ENCODE measurements around the gene C14orf180.
"Not testable (repeated sequence)": the region's sequence is repeated elsewhere in the genome, so short reads cannot be mapped to it uniquely, and the experiment has no call there.

C14orf180 gene

DNA sequence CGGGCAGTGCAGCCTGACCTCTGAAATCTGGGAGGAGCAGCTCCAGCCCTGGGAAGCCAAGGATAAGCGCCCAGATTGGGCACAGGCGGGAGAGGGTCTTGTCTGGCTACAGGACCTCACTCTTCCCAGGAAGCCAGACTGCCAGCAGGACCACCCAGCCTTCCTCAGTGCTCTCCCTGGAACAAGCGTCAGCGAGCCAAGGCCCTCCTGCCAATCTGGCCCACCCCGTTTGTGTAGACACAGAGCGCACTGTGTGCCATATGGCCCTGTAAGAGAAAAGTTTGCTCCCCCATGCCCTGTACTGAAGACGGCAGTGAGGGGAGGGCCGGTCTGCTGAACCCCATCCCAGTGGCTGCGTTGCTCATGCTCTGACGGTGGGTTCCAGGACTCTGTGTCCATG, 1.2 kb upstream of the C14orf180 start:
- DNase-seq (ENCODE audit: low read depth), result no peak

DNA sequence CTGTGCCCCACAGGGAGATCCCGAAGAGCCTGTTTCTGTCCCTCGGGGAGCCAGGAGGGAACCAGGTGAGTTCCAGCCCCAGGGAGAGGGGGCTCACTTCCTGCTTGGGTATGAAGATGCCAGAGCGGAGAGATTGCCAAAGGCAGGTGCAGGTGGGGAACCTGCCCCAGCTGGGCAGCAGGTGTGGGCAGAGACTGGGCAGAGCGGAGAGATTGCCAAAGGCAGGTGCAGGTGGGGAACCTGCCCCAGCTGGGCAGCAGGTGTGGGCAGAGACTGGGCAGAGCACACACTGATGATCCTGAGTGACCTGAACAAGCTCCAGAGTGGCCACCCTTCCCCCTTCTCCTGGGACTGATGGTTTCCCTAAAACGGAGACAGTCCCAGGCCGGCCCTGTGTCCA, 375 bp downstream of the C14orf180 start:
- not testable (repeated sequence) for DNase-seq (ENCODE audit: low read depth)

DNA sequence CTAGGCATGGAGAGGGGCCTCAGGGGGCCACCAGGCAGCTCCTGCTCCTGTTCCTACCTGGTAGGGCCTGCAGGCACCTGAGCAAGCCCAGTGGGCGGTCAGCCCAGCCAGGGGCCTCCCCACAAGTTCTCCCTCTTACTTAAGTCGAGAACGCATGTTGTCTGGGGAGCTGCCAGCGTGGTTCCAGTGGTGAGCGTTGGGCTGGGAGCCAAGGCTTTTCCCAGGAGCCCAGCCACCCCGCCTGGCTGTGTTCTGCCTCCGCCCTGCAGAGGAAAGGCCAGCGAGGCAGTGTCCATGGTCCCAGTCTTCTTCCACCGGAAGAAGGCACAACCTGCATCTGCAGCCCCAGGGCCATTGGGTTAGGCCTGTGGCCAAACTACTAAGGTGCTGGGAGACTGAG, 1.4 kb downstream of the C14orf180 start:
- DNase-seq (ENCODE audit: low read depth), result no peak

DNA sequence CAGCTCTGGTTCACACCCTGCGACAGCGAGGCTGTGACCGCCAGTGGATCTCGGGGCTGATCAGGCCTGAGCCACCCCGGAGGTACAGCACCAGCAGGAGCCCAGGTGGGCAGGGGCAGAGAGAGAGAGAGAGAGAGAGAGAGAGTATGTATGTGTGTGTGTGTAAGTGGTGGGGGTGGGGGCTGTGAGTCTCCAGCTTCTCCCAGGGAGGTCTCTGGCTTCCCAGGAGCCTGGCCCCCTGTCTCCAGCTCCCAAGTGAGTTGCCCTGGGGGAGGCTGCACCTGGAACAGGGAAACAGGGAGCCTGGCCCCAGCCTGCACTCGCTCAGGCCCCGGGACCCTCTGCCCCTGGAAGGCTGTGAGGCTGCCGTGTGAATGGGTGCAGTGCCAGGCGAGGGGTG, 2.0 kb downstream of the C14orf180 start:
- DNase-seq (ENCODE audit: low read depth), result no peak

DNA sequence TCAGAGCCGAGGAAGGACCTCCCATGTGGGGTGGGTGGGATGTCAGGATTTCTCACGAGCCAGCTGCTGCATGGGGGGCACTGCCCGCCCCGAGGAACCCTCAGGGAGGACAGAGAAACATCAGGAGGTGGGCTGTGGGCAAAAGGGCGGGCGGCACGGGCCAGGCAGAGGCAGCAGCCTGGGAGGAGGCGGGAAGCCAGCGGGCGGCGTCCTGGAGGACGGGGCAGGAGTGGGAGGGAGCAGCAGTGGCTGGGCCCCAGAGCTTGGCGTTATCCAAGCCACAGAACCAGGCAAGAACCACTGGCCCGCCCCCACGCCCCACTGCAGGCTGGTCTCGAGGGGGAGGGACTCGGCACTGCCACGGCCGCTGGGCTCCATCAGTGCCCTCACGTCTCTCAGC, 2.4 kb downstream of the C14orf180 start:
- no peak for DNase-seq (ENCODE audit: low read depth)

DNA sequence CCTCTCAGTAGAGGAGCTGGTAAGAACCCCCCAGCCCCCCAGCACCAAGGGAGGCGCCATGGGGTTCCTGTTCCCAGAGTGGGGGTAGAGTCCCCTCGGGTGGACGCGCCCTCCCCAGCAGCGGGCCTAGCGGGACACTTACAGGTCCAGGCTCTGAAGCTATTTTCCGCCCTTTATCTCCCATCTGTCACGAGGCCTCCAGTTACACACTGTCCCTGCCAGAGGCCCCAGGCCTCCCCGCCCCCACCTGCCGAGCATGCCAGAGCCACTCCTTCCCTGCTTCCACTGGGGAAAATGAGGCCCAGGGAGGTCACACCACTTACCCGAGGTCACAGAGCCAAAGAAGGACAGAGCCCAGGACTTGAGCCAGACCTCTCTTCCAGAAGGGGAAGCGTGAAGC, 3.1 kb downstream of the C14orf180 start:
- no peak for DNase-seq (ENCODE audit: low read depth)

DNA sequence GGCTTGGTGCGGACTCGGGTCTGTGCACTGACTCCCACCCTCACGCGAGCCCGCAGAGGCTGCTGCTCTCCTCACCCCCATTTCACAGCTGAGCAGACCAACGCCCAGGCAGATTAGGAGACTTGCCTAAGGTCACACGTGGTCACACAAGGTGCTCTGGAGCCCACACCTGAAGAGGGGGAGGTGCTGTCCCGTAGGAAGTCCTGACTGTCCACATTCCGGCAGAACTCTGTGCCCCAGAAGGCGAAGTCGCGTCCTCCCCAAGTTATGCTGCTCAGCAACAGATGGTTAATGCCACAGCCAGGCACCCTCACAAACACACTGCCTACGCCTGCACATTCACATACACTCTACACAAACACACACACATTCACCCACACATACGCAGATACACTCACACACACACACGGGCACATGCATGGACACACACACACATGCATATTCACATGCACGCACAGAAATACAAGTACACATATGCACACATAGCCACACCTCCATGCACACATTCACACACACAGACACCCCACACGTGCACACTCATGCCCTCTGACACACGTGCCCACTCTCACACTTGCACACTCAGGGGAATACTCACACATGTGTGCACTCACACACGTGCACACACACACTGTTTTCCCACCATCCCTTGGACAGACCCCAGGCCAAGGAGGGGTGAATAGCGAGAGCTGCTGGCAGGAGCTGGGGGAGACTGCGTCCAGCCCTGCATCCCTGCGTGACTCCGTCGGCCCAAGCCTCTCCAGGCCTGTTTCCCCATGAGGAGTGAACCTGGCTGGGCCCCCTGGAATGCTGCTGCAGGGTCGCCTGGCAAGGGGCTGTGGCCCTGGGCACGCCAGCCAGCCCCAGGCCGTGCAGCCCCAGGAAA, 4.1 kb downstream of the C14orf180 start:
- DNase-seq (ENCODE audit: low read depth), result no peak

DNA sequence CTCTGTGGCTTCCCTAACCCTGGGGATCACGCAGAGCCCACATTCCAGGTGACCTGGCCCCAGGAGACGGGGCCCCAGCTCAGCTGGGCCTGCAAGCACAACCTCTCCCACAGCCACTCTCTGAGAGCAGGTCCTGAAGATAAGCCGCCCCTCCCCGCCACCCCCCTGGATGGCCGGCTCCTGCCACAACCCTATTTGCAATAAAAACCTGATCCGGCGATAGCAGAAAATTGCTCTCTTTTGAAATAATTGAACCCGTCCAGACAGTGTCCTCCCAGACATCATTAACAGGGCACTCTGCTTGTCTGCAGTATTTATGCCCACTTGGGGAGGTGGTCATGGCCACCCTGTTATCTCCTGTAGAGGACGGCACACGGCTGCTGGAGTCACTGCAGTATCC, 5.0 kb downstream of the C14orf180 start:
- no peak for DNase-seq (ENCODE audit: low read depth)

DNA sequence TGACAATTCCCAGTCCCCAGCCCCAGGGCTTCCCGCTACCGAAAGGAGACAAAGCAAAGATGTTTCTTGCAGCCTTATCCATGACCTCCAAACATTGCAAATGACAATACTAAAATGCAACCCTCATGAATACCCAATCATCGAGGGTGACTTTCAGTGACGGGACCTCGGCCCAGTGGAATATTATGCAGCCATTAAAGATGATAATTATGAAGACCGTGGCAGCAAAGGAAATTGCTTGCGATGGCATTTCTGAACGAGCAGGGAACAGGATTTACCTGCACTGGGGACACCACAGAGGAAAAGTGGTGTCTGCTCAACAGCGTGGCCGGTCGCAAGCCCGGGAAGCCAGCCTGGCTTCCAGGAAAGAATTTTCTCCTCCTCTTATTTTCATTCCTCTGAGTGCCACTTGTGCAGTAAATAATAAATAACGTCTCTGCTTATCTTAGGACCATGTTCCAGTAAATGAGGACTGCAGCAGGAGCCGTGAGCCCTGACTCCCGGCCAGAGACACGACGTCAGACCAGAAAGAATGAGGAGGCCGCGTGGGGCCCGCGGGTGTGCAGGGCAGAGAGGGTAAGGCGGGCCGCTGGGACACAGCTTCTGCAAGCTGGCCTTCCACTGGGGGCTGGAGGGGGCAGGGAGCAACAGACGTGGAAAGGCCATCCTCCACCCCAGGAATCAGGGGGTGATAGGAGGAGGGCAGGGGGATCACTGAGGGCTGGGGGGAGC, 6.6 kb downstream of the C14orf180 start:
- DNase-seq (ENCODE audit: low read depth), result no peak

DNA sequence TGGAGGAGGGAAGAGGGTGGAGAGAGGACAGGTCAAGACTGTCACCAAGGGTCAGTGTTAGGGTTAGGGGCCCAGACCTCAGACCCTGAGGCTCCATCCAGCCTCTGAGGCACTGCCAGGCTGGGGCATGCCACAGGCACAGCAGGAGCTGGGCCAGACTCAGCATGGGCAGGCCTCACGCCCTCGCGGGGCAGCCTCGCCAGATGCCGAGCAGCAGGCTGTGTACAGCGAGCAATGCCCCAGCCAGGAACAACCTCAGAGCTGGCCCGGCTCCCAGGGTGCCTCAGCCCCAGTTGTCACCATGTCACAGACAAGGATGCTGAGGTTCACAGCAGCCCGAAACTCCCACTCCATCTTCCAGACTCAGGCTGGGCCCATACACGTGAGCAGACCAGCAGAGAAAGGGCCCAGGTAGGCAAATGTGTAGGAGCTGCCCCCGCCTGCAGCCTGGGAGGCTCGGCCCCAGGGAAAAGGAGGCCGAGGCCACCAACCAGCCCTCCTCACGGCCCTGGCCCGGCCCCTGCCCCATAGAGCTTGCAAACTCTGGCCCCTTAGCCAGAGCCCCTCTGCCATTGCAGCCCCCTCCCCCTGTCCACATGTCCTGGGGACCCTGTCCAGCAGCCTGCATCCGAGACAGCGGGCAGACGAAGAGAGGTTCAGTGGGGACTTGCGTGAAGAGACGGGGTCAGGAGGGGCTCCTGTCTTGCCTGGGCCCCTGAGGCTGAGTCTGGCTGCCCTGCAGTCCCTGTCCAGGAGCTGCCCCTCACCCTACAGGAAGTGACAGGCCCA, 7.5 kb downstream of the C14orf180 start:
- DNase-seq (ENCODE audit: low read depth), result no peak

DNA sequence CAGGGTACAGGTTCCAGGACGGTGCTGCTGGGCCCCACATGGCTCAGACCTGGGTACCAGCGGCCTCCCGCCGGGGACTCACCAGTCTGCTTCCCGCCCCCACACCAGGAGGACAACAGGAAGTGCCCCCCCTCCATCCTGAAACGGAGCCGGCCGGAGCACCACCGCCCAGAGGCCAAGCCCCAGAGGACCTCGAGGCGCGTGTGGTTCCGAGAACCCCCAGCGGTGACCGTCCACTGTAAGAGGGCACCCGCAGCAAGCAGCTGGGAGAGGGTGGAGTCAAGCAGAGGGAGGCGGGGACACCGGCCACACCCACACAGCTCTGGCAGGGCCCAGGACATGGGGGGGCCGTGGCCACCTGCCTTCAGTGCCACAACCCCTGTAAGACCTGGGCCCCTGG, 8.1 kb downstream of the C14orf180 start:
- no peak for DNase-seq (ENCODE audit: low read depth)

DNA sequence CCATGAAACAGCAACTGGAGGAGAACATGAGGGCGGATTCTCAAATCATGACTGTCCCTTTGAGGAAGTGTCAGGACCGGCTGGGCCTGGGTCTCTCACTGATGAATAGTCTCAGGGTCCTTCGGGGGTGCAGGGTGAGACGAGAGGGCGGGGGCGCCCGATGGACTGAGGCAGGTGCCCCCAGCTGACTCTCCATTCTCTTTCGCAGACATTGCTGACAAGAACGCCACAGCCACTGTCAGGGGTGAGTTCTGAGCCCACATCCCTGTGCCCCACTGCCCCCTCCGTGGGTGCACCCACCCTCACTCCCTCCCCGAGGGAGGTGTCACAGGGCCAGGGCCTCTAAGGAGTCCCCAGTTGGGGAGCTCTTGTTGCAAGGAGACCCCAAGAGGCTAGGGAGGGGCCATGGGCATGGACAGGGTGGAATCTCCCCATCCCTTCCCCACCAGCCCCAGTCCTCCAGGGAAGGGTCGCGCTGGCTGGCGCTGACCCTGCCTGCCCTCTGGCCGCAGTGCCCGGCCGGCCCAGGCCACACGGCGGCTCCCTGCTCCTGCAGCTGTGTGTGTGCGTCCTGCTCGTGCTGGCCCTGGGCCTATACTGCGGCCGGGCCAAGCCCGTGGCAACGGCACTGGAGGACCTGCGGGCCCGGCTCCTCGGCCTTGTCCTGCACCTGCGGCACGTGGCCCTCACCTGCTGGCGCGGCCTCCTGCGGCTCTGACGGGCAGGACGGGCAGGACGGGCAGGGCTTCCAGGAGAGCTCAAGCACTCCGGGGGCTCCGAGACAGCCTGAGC, 8.7 kb downstream of the C14orf180 start:
- DNase-seq (ENCODE audit: low read depth), result no peak

DNA sequence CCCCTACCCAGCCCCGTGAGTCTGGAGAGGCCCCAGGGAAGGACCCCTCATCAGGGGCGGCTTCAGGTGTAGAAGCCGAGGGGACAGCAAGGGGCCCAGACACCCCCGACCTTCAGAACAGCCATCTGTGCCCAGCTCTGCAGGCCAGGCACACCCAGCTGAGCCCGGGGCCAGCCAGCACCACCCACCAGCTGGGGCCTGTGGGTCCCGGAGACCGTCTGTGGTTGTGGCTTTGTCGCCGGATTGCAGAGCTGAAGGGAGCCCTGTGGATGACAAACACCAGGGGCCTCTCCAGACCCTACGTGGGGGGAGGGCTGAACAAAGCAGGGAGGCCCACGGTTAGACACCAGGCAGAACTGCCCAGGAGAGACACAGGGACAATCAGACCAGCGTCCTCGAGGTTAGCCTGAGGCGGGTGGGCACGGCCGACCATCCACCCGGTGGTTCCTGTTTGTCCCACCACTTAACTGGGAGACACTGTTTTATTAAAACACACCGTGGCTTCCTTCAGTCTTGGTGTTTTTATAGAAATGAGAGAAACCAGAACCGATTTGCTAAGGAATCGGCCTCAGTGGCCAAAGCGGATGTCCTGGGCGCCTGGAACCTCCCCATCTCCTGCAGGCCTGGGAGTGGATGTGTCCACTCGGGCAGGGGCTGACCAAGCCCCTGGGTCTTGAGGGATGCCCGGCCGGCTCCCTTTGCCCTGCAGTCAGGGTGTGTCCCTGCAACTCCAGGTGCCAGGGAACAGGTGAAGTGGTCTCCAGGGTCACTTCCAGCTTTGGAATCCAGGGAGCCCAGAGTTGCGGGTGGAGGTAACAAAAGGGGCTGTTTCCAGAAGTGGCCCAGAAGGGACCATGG, 10.0 kb downstream of the C14orf180 start:
- no peak for DNase-seq (ENCODE audit: low read depth)

DNA sequence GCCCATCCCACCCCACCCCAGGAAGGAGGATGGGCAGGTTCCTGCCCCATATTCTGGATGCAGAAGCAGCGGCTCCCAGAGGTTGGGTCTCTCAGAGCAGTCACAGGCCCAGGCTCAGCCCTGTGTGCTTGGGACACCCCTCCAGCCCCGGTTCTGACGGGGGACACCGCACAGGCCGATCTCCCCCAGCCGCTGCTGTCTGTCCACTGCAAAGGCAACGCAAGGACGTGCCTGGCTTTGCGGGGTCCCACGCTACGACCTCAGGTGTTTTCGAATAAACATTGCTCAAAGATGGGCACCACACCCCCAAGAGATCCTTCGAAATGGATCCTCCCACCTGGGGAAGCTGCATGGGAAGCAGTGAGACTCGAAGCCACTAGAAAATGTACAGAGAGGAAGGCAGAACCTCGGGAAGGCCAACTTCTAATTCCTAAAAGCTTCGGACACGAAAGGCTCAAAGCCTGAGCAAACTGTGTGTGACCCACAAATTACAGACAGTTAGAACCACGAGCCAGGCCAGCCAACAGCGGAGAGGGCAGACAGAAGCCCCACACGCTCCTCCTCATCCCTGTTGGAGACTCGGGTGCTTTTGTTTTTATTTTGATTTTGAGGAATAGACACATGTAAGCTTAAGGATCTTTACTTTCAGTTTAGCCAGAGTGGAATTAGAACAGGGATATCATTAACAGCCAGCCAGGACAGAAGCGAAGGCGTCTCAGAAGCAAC, 10.8 kb downstream of the C14orf180 start:
- no peak for DNase-seq (ENCODE audit: low read depth)

DNA sequence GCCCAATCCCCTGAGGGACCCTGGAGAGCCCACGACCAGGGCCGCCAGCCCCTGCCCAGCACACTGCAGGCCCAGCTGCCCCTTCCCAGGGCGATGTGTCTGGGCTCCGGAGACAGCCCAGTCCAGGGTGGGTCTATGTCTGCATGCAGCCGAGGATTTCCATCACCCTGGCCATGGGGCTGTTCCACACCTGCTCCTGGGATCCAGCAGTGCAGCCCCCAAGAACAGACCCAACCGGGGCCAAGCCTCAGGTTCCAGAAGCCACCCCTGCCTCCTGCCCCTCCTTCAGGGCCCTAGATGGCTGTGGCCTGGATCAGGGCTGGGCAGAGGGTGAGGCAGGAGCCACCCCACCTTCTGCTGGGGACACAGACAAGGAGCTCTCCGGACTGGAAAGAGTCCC, 11.5 kb downstream of the C14orf180 start:
- no peak for DNase-seq (ENCODE audit: low read depth)

DNA sequence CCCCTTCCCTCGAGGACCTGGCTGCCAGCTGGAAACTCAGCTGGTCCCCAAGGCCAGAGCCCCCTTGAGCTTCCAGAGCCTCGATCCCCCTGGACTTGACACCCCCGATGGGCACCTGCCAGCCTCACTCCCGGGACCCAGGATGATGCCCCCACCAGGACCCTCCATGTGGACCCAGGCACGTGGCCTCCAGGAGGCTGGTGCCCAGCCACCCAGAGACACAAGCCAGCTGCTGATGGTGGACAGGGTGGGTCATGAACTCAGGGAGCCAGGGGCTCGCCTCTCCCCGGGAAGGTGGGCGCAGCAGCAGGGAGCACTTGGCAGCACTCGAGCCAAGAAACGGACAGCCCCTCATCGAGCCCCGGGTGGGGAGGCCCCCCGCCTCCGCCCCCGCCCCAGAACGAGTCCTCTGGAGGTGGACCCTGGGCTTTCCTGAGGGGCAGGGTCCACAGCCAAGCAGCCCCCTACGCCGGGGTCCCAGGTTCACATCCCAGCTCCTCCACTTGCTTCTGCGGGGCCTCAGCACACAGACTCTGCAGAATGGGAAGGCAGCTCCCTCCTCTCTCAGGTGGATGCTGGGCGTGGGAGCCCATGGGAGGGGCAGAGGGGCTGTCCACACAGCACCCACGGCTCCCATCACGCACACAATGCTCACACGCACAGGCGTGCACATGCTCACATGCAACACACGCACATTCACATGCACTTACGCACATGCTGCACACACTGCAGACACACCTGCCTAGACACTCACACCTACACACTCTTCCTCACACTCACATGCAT, 12.1 kb downstream of the C14orf180 start:
- DNase-seq (ENCODE audit: low read depth), result no peak

DNA sequence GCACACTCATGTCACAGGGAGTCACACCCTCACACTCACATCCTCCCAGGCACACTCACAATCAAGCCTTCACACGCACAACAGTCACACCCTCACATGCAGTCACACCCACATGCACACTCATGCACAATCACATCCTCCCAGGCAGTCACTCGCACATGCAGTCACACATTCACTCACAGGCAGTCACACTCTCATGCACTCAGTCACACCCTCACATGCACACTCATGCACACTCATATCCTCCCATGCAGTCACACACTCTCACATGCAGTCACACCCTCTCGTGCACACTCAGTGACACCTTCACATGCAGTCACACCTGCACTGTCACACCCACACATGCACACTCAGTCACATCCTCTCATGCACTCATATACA, 12.7 kb downstream of the C14orf180 start:
- no peak for DNase-seq (ENCODE audit: low read depth)

DNA sequence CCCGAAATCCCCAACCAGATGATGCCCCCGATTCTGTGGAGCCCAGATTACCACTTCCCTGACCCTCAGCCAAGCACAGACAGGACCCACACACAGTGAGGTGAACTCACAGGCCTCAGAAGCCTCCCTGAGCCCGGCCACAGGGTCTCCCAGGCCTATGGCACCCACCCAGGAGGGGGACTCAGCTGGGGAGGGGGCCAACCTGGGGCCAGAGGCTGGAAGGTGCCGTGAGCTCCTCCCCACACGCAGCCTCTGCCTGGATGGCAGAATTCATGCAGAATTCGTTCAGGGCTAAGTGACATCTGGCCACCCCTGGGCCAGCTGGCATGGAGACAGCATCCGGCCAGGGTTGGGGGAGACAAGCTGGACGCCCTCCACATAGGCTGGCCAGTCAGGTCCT, 13.2 kb downstream of the C14orf180 start:
- DNase-seq (ENCODE audit: low read depth), result no peak

DNA sequence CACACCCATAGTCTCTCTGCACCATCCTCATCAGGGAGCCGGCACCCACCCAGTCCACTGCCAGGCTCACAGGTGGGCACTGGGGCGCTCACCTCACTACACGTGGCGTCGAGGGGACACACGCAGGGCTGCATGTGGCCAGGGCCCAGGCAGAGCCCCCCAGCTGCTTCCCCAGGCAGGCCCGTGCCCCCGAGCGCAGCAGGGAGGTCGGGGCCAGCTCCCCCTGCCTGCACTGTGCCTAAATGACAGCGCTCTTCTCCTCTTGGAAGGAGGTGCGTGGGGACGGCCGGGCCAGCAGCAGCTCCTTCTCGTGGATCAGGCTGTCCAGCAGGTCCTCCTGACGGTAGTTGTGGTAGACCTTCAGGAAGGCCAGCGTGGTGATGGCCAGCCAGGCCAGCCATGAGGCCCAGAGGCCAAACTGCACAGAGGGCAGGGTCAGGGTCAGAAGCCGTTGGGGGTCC, 13.7 kb downstream of the C14orf180 start:
- DNase-seq (ENCODE audit: low read depth), result no peak
